Measurements from ENCODE around the gene ZNF26.
"Not testable (repeated sequence)": the region's sequence is repeated elsewhere in the genome, so short reads cannot be mapped to it uniquely, and the experiment has no call there.

The ZNF26 gene, protein sequence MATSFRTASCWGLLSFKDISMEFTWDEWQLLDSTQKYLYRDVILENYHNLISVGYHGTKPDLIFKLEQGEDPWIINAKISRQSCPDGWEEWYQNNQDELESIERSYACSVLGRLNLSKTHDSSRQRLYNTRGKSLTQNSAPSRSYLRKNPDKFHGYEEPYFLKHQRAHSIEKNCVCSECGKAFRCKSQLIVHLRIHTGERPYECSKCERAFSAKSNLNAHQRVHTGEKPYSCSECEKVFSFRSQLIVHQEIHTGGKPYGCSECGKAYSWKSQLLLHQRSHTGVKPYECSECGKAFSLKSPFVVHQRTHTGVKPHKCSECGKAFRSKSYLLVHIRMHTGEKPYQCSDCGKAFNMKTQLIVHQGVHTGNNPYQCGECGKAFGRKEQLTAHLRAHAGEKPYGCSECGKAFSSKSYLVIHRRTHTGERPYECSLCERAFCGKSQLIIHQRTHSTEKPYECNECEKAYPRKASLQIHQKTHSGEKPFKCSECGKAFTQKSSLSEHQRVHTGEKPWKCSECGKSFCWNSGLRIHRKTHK

DNA sequence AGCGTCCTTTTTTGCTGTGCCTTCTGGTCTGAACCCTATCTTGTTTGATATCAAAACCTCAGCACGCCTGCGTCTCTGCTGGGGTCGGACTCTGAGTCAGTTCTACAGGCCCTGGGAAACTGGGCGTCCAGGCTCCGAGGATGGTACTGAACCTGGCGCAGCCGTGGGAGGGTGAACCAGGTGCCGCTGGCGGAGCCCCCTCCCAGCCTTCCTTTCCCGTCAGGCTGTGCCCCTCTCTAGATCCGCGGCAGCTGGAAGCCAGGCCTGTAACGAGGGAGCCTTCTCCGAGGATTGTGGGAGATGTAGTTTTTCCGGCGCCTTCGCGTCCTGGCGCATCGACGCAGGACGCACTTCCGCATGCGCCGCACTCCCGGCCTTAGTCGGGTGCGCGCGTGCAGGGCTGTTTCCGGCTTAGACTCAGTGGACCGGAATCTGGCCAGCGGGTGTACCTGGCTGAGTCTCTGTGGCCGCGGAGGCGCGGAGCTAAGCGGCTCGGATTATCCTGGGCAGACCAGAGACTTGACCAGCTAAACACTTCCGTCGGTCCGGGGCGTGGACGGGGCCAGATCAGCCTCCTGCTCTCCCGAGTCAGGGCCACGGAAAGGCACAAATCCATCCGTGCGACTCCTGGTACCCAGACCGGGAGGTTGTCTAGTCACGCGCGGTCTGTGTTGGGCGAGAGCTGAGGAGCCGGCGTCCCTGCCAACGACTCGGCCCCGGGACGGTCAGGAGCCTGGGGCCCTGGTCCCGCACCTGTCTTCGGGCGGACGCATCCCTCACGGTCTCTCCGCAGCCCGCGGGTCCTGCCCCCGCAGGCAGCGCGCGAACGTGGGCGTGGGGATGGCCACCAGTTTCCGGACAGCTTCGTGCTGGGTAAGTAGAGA lies at the start of gene ZNF26:
TSS of gene ZNF26 (plus strand) at position 367 of the 884 bp plus-strand sequence. CDS start at position 841, 474 bp downstream.
- DNase-seq (ENCODE audit: low spot score): peak; percentile 94

DNA sequence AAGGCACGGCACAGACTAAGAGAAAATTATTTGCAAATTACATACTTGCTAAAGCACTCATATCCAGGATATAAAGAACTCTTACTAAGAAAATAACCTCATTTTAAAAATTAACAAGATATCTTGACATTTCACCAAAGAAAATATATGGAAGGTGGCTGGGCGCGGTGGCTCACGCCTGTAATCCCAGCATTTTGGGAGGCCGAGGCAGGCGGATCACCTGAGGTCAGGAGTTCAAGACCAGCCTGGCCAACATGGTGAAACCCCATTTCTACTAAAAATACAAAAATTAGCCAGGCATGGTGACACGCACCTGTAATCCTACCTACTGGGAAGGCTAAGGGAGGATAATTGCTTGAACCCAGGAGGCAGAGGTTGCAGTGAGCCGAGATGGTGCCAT lies 49.2 kb upstream of the ZNF26 start:
- not testable (repeated sequence) for DNase-seq (ENCODE audit: low spot score)

DNA sequence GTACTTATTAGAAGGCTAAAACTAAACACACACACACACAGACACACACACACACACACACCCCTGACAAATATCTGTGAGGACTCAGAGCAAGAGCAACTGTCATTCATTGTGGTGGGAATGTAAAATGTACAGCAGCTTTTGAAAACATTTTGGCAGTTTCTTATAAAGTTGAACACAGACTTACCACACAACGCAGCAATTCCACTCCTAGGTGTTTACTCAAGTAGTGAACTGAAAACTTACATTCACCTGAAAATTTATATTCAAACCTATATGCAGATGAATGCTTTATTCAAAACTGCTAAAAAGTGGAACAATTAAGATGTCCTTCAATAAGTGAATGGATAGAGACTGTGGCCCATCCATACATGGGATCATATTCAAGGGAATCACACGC lies 48.7 kb upstream of the ZNF26 start:
- DNase-seq (ENCODE audit: low spot score): no peak

DNA sequence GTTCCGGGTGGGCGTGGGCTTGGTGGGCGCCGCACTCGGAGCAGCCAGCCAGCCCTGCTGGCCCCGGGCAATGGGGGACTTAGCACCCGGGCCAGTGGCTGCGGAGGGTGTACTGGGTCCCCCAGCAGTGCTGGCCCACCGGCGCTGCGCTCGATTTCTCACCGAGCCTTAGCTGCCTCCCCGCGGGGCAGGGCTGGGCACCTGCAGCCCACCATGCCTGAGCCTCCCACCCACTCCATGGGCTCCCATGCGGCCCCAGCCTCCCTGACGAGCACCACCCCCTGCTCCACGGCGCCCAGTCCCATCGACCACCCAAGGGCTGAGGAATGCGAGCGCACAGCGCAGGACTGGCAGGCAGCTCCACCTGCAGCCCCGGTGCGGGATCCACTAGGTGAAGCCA lies 47.4 kb upstream of the ZNF26 start:
- DNase-seq (ENCODE audit: low spot score): not testable (repeated sequence)

DNA sequence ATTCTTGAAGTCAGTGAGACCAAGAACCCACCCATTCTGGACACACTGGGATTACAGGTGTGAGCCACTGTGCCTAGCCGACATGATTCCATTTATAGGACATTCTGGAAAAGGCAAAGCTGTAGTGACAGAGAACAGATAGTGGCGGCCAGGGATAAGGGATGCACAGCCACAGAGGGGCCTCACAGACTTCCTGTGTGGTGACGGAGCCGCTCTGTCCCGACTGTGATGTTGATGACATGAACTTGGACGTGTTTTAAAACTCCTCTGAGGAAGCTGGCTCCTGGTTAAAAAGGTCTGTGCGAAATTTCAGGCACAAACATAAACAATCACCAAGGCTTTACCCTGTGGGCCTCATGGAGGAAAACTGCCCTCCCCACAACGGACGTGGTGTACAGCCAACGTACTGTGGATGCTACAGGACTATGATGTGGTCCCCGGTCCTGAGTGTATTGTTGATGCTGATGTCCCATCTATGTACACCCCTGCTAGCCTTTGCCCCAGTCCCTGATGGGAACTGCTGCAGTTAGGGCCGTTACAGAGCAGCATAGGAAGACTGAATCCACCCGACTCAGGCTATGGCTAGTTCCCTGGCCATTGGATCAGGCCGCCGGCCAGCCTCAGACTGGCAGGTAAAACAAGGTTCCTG lies 46.0 kb upstream of the ZNF26 start:
- DNase-seq (ENCODE audit: low spot score): no peak

DNA sequence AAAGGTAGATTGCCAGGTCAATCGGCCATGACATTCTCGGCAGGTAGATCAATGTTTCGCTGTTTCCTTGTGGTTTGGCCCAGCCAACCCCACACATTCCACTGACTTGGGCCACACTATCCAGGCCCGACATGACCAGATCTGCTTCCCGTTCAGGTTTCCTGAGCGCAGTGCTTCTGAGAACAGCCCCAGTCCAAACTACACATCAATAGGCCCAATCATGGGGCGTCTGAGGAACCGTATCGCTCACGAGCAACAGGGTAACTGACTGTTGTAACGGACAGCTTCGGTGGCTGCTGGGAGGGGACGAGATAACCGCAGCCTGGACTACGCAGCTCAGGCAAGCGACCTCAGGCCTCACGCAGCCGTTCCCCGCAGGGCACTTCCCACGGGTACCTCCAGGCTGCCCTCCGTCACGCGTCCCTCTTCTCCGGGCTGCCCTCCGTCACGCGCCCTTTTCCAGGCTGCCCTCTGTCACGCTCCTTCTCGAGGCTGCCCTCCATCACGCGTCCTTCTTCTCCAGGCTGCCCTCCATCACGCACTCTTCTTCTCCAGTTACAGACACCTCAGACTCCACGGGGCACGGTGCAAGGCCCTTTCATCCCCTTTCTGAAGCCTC lies 44.7 kb upstream of the ZNF26 start:
- no peak for DNase-seq (ENCODE audit: low spot score)

DNA sequence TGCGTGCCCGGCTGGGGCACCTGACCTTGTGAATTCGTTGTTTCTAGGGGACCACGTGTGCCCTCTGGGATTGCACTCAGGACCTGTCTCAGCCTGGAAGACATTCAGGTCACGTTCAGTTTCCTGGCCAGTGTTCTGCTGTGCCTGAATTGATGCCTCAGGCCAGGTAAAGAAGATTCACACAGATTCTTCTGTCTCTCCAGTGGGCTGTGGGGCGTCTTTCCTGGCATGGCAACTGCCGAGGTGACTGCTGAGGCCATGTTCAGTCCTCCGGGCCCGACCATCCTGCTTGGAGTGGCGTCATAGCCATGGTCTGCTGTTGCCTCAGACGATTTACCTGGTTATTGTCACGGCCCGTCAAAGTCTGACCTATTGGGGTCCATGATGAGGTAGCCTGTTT lies 43.6 kb upstream of the ZNF26 start:
- DNase-seq (ENCODE audit: low spot score): no peak

DNA sequence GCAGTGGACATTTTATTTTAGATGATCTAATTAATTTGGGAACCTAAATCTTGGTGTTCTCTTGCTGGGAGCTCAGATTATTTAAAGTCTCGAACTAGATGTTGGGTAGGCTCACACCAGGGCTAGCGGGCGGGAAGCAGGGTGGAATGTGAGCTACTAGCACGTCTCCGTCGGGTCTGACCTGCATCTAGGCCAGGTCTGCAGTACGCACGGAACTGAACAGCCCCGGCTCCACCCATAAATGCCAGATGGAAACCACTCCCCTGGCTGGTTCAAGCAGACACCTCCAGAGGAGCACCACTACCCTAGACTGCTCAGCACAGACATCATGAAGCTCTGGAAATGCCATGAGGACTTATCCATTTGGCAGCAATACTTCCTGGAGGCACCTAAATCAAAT lies 40.4 kb upstream of the ZNF26 start:
- DNase-seq (ENCODE audit: low spot score): no peak

DNA sequence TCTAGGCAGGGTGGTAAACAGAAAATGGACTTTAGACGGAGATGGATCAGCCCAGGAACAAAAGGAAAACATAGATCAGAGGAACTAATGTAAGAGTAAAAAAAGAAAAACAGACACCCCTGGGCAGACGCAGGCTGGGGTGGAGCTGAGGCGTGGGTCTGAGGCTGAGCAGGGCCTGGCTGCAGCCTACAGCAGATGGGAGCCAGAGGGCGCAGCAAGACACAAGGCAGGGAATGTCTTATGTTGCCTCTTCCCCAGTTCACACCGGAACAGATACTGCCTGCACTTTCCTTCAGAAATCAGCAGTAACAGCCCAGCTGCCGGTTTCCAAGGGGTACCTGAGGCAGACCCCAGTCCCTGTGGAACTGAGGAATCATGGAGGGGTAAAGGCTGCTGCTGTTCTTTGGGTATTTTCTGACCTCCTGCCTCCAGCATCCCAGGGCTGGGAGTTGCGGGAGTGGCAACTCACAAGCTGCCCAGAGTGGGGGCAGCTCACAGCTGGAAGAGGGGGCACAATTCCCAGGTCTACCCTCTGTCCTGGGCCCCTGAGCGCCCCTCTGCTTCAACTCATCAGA lies 39.8 kb upstream of the ZNF26 start:
- DNase-seq (ENCODE audit: low spot score): no peak

DNA sequence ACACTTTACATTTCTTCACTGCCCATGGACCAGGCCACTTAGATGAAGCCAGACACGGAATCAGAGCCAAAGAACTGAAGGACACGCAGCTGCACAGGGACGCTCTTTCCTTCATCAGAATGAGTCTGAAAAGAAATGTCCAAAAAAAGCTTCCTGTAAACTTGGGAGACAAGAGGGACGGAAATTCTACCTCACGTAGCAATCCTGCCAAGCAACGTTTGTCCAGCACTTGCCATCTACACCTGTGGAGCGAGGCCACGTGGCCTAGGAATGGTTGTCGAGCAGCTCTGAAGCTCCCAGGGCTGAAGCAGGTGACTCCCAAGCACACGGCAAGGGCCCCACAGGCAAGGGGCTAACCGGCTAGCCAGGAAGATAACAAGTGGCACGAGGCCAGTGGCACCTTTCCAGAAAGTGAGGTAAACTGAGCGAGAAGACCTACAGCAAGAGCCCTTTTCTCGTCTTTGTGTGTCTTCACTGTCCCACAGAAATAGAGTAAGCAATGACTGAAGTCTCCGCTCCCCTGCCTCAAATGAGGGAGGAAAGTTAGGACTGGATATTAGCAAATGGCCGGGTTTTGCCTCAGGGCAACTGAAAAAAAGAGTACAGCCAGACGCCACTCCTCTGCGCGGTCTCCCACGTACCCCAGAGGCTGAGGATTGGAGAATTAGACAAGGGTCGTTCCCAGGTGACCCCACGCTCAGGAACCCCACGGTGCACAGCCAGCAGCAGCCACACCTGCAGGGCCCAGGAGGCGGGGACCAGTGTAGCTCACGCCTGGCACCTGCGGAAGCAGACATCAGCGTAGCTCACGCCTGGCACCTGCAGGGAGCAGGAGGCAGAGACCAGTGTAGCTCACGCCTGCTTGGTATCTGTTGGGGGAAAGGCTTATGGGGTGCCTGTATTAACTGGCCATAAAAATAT lies 37.8 kb upstream of the ZNF26 start:
- no peak for DNase-seq (ENCODE audit: low spot score)

DNA sequence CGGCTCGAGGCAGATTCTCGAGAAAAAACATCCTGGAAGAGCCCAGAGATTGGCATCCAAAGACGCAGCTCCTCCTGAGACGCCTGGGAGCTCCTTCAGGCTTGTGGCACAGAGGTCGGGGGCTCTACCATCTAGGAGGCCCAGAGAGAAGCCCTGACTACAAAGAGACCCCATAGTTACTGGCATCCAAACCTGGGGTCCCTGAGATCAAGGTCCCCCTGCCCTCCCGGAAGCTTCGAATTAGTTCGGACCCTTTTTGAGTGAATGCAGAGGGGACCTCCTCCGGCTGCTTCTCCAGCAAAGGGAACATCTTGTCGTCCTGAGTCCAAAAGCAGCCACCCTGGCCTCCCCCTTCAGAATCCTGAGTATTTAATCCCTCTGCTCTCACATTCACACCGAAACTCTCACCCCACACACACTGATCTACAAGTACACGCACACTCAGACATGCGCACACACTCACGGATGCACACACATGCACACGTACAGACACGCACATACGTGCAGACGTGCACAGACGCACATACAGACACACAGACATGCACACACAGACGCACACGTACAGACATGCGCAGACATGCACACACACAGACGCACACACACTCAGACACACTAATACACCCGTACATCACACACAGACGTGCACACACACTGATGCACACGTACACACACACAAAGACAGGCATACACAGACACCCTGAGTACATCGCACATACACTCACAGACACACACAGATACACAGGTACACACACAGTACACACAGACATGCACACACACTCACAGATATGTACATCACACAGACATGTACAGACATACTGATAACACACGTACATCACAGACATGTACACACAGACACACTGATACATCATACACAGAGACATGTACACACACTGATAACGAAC lies 36.0 kb upstream of the ZNF26 start:
- no peak for DNase-seq (ENCODE audit: low spot score)

DNA sequence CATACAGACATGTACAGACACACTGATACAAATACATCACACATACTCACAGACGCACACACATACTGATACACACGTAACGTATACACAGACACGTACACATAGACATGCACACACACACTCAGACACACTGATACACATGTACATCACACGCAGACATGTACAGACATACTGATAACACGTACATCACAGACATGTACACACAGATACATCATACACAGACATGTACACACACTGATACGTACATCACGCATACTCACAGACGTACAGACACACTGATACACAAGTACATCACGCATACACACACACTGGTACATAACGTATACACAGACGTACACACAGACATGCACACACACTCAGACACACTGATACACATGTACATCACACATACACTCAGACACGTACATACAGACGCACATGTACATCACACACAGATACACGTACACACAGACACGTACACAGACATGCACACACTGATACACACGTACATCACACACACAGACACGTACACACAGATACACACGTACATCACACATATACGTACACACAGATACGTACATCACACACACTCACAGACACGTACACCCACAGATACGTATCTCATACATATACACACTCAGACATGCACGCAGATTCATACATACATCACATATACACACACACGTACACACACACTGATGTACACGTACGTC lies 35.2 kb upstream of the ZNF26 start:
- DNase-seq (ENCODE audit: low spot score): no peak

DNA sequence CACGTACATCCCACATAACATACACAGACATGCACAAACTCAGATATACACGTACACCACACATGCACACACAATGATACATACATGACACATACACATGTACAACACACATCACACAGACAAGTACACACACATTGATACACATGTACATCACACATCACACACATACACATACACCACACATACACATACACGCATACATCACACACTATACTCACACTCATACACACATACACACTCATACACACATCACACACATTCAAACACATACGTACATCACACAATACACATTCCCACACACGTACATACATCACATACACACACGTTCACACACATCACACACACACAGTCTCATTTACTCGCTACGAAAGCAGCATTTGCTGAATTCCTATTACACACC lies 34.5 kb upstream of the ZNF26 start:
- no peak for DNase-seq (ENCODE audit: low spot score)

DNA sequence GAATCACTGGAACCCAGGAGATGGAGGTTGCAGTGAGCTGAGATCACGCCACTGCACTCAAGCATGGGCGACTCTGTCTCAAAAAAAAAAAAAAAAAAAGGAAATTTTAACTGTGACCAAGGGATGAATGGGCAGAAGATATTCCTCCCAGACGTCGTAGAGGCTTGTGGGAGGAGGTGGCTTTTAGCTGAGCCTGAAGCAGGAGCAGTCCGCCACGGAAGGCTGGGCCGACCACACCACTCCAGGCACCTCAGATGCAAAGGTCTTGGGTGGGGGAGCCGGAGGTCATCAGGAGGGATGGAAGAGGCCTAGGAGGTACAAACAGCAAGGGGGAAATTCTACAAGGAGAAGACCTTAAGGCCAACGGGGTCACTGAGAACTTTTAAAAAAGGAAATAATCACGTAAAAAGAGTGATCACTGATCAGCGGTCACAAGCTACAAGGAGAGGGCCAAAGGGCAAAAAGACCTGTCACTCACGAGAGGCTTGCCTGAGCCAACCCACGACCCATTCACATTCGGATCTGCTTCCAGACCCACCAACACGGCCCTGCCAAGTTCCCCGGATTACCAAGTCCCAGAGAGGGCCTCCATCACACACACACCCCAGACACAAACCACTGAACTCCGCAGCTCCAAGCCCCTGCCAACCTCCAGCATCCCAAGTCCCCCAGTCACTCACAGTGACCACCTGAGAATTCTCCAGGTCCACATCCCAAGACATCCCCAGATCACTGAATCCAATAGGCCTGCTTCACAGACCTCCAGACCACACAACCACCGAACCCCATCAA lies 33.6 kb upstream of the ZNF26 start:
- DNase-seq (ENCODE audit: low spot score): no peak

DNA sequence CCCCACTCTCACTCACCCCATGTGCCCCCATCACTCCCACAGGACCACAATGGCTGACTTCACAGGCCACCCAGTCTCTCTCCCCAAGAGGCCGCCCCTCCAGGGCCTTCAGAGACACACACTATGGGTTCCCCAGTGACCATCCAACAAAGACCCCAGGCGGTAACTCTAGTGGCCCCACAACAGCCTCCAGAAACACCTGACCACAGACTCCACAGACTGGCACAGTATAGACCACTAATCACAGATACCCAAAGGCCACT lies 33.1 kb upstream of the ZNF26 start:
- DNase-seq (ENCODE audit: low spot score): no peak

DNA sequence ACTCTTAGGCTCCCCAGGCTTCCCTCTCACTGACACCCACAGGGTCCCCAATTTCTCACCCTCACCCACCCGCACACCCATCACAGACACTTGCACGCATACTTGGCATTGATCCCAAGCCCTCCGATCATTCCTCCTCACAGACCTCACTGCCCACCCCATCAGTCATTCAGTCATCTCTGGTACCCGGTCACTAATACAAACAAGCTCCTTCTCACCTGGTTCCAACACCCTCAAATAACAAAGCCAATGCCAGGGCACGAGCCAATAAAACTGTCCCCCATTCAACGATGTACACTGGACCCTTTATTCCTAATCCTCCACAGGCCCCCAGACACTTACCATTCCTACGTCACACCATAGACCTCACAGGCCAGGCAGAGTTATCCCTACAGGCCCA lies 32.4 kb upstream of the ZNF26 start:
- no peak for DNase-seq (ENCODE audit: low spot score)

DNA sequence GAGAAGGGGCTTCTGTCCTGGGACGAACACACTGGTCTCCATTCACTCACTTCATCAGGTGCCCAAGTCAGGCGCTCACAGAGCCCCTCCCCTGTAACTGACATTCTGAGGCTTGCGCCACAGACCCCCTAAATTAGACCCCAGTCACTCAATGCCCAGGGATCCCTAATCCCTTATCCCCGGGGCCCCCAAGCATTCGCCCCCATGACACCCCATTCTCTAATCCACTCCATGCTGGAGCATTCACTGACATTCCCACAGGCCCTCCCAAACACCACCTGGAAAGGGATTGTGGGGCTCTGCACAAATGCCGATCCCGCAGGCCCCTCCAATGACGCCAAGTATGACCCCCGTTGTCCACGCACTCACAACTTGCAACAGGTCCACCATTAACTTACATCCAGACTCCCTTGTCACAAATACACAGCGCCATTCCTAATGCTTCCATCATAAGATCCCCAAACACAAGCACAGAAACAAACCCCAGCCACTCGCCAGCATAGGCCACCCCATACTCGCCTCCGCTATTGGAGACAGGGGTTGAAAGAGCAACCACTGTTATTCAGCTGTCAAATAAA lies 31.6 kb upstream of the ZNF26 start:
- DNase-seq (ENCODE audit: low spot score): no peak

Data from germinal center (tissue), 1 donor.